HG02588 (cell line): ENCODE measurements around the gene SLC27A6.
"Not testable (repeated sequence)": the region's sequence is repeated elsewhere in the genome, so short reads cannot be mapped to it uniquely, and the experiment has no call there.

Source experiments
- ATAC-seq: cut with Tn5 transposase; IDR thresholded peaks from one replicate; pipeline ENCODE4 v1.9.1; 2021; ENCODE audit warnings: mild to moderate bottlenecking, moderate library complexity; ENCODE audit not compliant: unreplicated experiment

Gene SLC27A6

DNA sequence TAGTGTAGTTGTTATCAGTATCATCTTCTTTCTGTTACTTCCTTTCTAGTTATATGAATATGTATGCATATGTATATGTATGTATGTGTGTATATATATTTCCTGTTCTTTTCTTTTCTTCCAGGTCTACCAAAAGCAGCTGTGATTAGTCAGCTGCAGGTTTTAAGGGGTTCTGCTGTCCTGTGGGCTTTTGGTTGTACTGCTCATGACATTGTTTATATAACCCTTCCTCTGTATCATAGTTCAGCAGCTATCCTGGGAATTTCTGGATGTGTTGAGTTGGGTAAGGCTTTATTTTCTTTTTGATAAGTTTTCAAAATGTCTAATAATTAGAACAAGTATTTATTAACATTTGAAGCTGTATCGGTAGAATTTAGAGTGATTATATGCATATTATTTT, 23.2 kb downstream of the SLC27A6 start:
- no peak for ATAC-seq

DNA sequence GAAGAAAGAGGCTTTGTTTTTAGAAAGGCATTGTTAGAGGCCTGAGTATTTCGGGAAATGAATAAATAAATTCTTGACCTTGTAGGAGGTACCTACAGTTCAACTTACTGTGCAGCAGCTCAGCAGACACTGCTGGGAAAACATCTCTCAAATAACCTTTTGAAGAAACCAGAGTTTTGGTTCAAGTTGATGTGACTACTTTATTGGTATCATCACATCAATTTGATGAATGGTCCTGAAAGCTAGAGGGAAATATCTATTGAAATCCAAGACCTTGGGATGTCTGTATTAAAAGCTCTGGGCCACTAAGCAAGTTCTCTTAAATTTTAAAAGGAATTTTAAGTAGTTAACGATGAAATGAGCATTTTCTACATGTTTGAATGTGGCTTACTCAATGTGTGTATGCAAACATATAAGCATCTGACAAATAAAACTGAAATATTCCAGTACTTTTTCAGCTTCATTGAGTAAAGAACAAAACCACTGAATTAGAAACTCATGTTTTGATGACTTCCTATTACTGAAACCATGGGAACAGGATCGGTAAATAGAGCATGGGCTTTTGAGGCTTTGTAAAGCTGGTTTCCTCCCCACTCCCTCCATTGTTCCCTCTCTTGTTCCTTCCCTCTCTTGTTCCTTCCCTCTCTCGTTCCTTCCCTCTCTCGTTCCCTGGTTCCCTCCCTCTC, 36.7 kb downstream of the SLC27A6 start:
- ATAC-seq, result no peak

DNA sequence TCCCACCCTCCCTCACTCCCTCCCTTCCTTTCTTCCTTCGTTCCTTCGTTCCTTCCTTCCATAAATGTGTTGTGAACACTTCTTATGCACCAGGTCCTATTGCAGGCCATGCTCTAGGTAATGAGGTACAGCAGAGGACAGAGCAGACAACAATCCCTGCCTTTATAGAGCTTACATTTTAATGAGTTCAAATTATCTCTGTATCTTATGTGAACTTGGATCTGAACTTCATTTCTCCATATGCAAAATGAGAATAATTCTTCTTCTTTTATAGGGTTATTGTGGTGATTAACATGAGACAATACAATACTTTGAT, 37.2 kb downstream of the SLC27A6 start:
- ATAC-seq, result no peak

DNA sequence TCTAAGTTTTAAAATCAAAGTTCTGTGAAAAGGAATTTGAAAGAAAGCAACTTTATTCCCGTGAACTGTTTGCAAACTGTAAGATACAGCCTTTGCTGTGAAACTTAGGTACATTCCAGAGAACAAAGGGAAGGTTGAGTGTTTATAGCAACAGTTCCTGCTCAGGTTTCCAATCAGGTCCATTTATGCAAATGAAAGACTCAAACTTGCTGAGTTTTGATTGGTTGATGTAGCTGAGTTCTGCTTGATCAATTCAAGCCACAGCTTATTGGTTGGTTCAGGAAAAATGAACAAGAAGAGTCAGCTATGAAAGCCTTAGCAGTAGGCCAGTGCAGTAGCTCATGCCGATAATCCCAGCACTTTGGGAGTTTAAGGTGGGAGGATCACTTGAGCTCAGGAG, 37.9 kb downstream of the SLC27A6 start:
- ATAC-seq, result no peak

DNA sequence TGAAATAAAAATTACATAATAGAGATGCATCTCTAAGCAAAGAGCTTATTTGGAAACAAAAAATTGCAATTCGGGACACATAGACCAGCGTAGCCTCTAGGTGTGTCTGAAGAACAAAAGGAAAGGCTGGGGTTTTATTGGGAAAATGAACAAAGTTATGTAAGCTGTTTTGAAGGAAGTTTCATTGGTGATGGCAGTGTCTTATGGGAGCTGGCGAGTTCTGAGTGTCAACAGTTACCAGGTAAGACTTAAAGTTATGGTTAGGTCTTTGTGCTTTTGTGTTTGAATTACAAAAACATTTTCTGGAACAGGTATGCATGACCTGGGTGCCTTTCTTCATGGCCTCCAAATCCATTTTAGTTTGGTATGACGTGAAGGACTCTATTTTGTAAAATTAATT, 48.9 kb downstream of the SLC27A6 start:
- ATAC-seq, result no peak

DNA sequence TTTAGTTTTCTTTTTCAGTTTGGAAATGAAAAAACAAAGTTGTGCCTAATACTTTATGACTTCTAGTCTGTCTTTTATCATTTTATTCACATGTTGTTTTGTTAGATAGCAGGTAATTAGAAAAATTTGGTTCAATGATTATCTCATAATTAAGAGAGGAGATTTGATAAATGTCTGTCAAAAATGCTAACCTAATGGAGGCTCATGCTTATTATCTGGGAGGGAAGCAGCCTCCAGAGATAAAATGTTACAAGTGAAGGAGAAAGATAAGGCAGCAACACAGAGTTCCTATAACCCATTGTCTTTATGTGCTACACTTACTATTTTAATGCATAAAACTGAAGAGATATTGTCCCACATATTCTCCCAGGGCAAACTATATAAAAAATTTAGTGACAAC, 53.5 kb downstream of the SLC27A6 start:
- ATAC-seq, result no peak

DNA sequence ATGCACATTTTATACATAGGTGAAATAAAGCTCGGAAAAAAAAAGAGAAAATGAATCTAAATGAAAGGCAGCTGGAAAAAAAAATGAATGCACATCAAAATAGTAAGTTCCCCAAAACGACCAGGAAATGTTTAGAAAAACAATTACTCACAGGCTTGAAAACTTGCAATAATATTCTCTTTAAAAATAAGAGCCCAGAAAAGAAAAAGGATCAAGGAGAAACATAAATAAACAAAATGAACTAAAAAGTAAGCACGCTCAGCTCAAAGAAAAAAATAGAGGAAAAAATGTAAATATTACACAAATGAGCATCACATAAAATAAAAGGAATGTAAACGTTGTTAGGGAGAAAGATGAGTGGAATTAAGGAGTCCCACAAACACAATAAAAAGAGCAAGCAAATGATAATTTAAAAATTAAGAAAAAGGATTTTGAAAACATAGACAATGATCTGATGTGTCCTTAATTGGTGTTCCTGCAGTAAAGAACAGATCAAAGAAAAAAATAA, 54.2 kb downstream of the SLC27A6 start:
- no peak for ATAC-seq

DNA sequence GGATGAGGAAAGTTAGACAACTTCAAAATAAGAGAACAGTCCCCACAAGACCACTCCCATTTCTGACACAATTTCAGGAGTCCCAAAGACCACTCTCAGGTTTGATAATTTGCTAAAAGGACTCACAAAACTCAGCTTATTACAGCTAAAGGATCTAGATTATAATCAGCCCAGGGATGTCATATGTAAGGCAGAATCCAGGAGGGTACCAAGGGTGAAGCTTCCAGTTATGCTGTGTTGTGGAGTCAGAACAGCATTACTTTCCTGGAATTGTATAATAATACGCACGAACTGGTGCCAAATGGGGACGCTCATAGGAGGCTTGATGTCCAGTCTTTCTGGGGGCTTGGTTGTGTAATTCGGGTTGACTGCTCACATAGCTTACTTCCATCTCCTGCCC, 55.4 kb downstream of the SLC27A6 start:
- ATAC-seq, result no peak

DNA sequence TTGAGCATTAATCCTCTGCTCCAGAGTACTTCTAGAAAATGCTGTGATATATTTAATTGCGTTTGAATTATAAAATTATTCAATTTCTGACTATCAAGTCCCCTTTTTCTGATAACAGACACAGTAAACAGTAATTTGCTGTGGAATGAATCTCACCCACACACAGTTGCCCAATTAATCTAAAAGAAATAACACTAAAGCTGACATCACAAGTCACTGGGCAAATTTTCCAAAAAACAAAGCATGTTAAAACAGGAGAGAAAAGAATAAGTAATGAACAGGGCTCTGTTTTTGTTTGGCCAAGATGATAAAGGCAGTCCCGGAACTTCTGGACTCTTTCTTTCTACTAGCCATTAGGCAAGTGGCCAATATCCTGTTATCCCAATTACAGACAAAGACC, 56.5 kb downstream of the SLC27A6 start:
- ATAC-seq, result no peak

DNA sequence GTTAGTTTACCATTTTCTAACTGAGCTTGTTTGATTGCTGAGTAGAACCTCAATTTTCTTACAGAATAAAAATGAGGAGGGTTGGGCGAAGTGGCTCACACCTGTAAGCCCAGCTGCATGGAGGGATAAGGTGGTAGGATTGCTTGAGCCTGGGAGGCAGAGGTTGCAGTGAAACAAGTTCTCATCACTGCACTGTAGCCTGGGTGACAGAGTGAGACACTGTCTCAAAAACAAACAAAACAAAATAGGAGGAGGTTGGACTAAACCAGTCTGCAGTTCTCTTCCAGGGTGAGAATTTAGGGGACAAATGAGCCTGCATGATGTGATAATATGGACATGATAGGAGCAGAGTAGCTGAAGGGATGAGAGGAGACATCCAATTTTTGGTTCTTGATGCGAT, 57.3 kb downstream of the SLC27A6 start:
- ATAC-seq, result no peak

DNA sequence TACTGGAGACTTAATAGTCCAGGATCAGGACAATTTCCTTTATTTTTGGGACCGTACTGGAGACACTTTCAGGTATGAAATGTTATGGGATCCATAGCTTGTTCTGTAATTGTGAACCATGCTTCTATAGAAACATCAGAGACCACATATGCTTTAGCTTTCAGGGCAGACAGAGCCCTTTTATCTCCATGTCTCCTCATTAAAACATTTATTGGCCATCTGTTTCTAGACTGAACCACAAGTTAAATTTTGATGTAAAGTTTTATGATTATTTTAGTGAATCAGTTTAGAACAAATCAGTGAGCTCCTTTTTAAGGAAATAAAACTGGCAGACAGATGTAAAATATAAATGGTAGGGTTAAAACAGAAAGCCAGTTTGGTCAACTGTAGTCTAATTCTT, 62.0 kb downstream of the SLC27A6 start:
- ATAC-seq, result no peak

DNA sequence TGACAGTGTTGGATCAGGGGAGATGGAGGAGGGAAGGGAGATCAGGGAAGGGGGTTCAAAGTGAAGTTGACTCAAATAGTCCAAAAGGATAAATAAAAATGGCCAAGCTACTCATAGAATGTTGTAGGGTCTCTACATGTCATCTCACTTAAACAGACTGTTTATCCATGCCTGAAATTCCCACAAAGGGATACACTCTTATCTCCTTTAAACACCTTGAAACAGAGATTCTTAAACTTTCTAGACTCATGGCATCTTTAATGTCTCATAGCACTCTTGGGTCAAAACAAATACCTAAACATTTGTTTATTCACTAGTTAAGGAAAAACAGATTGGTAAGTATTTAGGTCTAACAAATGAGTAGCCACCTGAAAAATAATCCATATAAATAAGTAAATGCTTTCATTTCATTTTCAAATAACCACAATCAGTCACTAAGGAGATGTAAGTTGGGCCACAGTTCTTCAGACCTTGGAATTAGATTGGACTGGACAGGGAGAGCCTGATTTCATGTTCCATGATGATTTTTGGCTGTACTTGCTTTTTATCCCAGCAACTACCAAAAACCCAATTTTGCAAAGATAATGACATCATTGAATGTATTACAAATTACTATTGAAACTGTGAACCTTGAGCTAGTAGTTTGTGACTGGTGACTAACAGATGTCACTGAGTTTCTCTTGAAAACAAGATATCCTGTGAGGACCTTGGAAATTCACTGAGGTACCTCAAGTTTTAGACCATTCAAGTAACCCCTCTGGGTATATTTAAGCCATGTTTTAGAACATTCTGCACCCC, 66.8 kb downstream of the SLC27A6 start:
- no peak for ATAC-seq

DNA sequence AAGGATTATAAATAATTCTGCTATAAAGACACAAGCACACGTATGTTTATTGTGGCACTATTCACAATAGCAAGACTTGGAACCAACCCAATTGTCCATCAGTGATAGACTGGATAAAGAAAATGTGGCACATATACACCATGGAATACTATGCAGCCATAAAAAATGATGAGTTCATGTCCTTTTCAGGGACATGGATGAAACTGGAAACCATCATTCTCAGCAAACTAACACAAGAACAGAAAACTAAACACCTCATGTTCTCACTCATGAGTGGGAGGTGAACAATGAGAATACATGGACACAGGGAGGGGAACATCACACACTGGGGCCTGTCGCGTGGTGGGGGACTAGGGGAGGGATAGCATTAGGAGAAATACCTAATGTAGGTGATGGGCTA, 71.0 kb downstream of the SLC27A6 start:
- not testable (repeated sequence) for ATAC-seq

DNA sequence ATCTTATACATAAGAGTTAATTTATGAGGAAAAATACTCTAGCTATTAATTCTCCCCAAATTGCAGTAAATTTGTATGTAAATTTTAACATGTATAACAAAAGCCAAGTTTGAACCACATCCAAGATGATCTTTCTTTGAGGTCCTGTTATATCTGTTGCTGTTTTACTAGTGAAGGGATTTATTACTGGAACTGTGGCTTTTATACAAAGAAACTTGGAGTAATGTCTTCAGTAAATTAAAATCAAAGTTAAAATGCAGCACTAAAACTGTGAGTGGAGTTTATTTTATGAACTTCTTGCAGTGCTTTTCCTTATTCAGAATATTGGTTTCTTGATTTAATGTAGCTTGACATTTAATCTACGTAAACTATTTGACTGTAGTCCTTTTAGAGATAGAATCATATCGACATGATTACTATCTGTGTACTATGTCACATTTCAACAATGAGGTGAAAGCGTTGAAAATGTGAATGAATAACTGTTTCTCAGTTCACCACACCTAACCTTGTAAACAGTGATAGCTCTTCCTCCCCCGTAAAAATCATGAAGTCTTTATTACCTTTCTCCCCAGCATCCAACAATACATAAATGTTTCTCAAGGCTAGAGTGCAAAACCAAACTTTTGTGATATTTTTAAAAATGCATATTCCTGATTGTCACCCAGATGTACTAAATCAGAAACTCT, 76.1 kb downstream of the SLC27A6 start:
- no peak for ATAC-seq

DNA sequence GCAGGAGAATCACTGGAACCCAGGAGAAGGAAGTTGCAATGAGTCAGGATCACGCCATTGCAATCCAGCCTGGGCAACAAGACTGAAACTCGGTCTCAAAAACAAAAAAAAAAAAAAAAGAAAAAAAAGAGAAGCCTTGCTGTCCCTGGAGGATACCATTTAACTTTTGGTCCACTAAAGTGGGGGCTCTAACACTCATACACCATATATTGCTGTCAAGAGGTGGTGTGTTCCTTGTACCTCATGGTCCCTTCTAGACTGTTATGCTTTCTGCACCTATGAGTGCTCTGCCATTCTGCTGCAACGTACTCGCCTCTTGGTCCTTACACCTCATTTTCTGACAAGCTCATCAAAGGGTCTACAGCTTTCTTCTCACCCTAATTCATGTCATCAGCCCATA, 77.0 kb downstream of the SLC27A6 start:
- no peak for ATAC-seq

DNA sequence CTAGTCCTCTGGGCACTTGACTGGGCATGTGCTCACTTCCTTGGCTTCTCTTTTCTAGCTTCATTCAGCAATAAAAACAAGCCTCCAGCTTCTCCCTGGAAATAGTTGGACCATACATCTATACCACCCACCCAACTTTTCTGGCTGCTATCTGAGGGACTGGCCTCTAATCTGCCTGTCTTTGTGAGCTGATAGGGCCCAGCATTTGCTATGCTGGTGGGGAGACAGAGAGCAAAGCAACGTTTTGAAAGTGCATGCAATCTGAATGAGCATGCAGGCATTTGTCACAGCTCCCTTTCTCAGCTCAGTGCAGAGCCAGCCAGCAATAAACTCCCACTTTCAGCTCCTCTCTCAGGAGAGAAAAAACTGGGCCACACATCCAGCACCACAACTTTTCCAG, 78.6 kb downstream of the SLC27A6 start:
- no peak for ATAC-seq

DNA sequence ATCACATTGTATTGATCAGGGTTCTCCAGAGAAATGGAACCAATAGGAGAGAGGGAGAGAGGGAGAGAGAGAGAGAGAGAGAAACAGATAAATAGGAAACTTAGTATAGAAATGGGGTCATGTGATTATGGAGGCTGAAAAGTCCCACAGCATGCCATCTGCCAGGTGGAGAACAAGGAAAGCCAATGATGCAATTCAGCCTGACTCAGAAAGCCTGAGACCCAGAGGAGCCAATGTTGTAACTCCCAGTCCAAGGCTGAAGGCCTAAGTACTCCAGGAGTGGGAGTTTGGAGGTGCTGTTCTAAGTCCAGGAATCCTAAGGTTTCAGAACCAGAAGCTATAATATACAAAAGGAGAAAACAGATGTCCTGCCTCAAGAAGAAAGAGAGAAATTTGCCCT, 80.9 kb downstream of the SLC27A6 start:
- no peak for ATAC-seq

DNA sequence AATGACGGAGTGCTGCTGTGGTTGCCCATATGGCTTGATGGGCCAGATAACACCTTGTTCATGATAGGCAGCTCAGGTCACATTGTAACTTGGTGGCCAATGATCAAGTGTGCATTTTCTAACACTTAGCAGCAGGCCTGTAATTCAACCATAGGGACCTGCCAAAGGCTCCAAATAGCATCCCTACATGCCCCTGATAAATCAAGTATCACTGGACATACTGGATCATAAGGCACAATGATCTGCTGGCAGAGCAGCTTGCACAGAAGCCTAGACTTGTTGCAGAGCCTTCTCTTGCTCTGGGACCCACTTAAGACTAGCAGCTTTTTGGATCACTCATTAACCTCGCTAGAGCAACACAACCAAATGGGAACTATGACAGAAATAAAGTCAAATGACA, 83.2 kb downstream of the SLC27A6 start:
- no peak for ATAC-seq

DNA sequence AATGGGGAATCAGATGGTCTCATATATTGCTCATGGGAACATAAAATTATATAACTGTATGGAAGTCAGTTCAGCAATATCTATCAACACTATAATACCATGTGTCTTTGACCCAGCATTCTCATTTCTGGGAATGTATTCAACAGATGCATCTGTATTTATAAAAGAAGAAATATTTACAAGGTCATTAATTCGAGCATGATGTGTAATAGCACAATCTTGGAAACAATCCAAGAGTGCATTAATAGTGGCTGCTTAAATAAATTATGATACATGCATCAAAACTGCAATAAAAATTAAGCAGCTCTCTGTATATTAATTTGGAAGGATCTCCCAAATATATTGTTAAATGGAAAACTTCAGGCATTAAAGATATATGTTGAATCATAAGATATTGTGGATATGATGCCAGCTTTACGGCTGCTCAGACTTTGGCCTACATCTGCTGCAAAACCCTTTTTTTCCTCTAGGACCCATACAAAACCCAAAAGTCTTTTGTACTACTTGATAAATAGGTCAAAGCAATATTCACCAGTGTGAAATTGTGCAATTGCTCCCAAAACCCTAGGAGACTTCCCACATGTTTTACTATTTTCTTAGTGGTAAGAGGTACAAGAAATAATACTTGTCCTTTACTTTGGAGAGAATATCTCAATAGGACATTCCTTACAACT, 84.0 kb downstream of the SLC27A6 start:
- no peak for ATAC-seq

DNA sequence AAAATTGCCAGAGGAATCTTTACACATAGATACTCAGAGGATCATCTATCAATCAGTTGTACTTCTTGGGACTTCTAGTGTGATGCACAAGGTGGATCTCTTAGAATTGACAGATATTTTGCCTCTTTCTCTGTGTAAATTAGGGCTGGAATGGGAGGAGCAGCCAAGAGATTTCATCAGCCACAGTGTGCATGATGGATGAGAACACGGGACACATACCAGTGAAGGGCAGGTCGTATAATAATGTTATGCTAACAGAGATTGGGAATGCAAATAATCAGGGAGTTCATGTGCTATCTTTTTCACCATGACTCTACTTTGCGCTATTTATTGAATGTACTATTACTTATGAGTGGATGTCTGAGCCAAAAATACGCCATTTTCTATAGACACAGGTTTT, 86.0 kb downstream of the SLC27A6 start:
- ATAC-seq, result no peak

DNA sequence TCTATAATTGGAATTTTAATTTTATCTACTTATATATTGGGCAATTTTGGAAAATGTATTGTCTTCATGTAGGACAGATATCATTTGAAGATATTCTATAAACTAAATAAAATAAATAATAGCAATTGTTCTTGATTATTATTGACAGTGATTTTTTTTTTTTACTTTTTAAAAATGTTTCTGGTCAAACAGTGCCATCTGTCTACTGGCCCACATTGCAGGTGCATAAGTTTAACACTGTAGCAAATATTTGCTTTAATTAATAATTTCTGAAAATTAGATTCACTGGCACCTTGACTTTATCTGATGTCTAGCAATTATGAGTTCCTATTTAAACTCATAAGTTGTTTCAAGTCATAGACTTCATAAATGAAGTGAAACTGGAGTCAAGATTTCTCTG, 88.2 kb downstream of the SLC27A6 start:
- ATAC-seq, result no peak

DNA sequence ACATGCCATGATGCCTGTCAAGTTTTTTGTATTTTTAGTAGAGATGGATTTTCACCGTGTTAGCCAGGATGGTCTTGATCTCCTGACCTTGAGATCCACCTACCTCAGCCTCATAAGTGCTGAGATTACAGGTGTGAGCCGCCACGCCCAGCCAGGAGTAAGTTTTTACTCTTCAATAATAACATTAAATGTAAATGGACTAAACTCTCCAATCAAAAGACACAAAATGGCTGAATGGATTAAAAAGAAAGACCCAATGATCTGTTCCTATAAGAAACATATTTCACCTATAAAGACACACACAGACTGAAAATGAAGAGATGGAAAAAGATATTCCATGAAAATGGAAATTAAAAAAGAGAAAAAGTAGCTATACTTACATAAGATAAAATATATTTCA, 92.0 kb downstream of the SLC27A6 start:
- no peak for ATAC-seq
